MM.1S (cell line): Measurements from ENCODE around the gene BRF1.

Source experiments
- DNase-seq: peaks from one replicate; pipeline ENCODE4 v3.0.0-alpha.2; 2015
- H2AFZ ChIP-seq: fragments of 300-600 bp; sonication (generic); 2 replicates; pipeline ENCODE4 v1.6.0; 2016; ENCODE audit warnings: antibody characterized with exemption, low read length
- H3F3A ChIP-seq: fragments of 300-600 bp; sonication (generic); 2 replicates; pipeline ENCODE4 v1.6.1; 2016; ENCODE audit warnings: mild to moderate bottlenecking, antibody characterized with exemption, low read length, moderate library complexity, mixed read lengths; ENCODE audit not compliant: insufficient read depth
- H3K27ac ChIP-seq: fragments of 300-600 bp; sonication (generic); 2 replicates; pipeline ENCODE4 v1.5.1; 2016; ENCODE audit warnings: mild to moderate bottlenecking, low read length
- H3K27me3 ChIP-seq: fragments of 300-600 bp; sonication (generic); replicated peaks from 2 replicates; pipeline ENCODE4 v1.6.0; 2016; ENCODE audit warnings: low read length; ENCODE audit not compliant: insufficient read depth
- H3K36me3 ChIP-seq: fragments of 300-600 bp; sonication (generic); replicated peaks from 2 replicates; pipeline ENCODE4 v1.6.1; 2016; ENCODE audit warnings: mild to moderate bottlenecking, low read length, mixed read lengths; ENCODE audit not compliant: insufficient read depth
- H3K4me1 ChIP-seq: fragments of 300-600 bp; sonication (generic); 2 replicates; pipeline ENCODE4 v1.6.1; 2016; ENCODE audit warnings: low read length, mixed read lengths
- H3K4me2 ChIP-seq: fragments of 300-600 bp; sonication (generic); 2 replicates; pipeline ENCODE4 v1.6.0; 2016; ENCODE audit warnings: low read depth, low read length
- H3K4me3 ChIP-seq: fragments of 300-600 bp; sonication (generic); 2 replicates; pipeline ENCODE4 v1.5.1; 2016; ENCODE audit warnings: low read length, mixed read lengths
- H3K79me2 ChIP-seq: fragments of 300-600 bp; sonication (generic); 2 replicates; pipeline ENCODE4 v1.6.1; 2016; ENCODE audit warnings: mixed run types, low read length, mixed read lengths
- H3K9ac ChIP-seq: fragments of 300-600 bp; sonication (generic); 2 replicates; pipeline ENCODE4 v1.6.1; 2016; ENCODE audit warnings: low read length, mixed read lengths
- H3K9me2 ChIP-seq: fragments of 300-600 bp; sonication (generic); replicated peaks from 2 replicates; pipeline ENCODE4 v1.6.1; 2016; ENCODE audit warnings: mild to moderate bottlenecking, low read length, mixed read lengths; ENCODE audit not compliant: insufficient read depth
- H3K9me3 ChIP-seq: fragments of 300-600 bp; sonication (generic); replicated peaks from 2 replicates; pipeline ENCODE4 v1.6.1; 2016; ENCODE audit warnings: mild to moderate bottlenecking, low read length, mixed read lengths; ENCODE audit not compliant: insufficient read depth
- H4K20me1 ChIP-seq: fragments of 300-600 bp; sonication (generic); 2 replicates; pipeline ENCODE4 v1.6.1; 2016; ENCODE audit warnings: mild to moderate bottlenecking, low read length, moderate library complexity, mixed read lengths; ENCODE audit not compliant: insufficient read depth
- CTCF ChIP-seq: fragments of 300-600 bp; sonication (generic); IDR thresholded peaks from 2 replicates; pipeline ENCODE4 v1.5.1; 2016; ENCODE audit warnings: antibody characterized with exemption, low read length, mixed read lengths
- EZH2 ChIP-seq: fragments of 300-600 bp; sonication (generic); optimal IDR thresholded peaks from 2 replicates; pipeline ENCODE3; 2017; ENCODE audit warnings: low read depth, mild to moderate bottlenecking, antibody characterized with exemption, low read length, mixed read lengths
- EZH2phosphoT487 ChIP-seq: fragments of 300-600 bp; sonication (generic); IDR thresholded peaks from 2 replicates; pipeline ENCODE4 v1.6.1; 2018; ENCODE audit warnings: antibody characterized with exemption, low read length

The BRF1 gene

DNA sequence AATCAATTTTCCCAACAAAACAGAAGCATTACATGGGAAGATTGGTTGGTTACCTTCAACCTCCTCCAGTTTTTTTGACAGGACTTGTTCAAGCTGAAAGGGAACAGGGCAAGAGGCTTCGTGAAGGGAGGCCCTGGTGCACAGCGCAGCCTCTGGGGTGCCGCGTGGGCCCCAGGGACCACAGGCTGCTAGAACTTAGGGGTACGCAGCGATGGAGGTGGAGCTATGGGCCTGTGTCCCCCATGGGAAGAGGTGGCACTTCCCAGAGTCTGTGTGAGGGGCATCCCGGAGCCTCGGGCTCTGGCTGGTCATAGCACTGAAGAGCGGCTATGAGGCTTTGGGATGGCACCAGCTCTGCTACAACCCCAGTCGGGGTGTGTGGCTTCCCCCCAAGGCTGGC, 74.6 kb downstream of the BRF1 start:
- no peak for DNase-seq
- no peak overlapping the region for H3K4me2 ChIP-seq
- no peaks in the 10 kb centered on the region for H3K4me1 ChIP-seq
- H3K9me3 ChIP-seq = no peaks in the 10 kb centered on the region
- H3K4me3 ChIP-seq = no peak overlapping the region
- no peaks in the 10 kb centered on the region for H3K79me2 ChIP-seq
- no peaks in the 10 kb centered on the region for H3K36me3 ChIP-seq
- H3K9me2 ChIP-seq = no peaks in the 10 kb centered on the region
- H2AFZ ChIP-seq = no peak overlapping the region
- H3K9ac ChIP-seq = no peak overlapping the region
- H3F3A ChIP-seq = no peaks in the 10 kb centered on the region
- H3K27me3 ChIP-seq = no peaks in the 10 kb centered on the region
- no peak for TF ChIP-seq EZH2phosphoT487
- TF ChIP-seq CTCF = no peak
- no peak for TF ChIP-seq EZH2
- no peak overlapping the region for H3K27ac ChIP-seq
- H4K20me1 ChIP-seq = no peaks in the 10 kb centered on the region

DNA sequence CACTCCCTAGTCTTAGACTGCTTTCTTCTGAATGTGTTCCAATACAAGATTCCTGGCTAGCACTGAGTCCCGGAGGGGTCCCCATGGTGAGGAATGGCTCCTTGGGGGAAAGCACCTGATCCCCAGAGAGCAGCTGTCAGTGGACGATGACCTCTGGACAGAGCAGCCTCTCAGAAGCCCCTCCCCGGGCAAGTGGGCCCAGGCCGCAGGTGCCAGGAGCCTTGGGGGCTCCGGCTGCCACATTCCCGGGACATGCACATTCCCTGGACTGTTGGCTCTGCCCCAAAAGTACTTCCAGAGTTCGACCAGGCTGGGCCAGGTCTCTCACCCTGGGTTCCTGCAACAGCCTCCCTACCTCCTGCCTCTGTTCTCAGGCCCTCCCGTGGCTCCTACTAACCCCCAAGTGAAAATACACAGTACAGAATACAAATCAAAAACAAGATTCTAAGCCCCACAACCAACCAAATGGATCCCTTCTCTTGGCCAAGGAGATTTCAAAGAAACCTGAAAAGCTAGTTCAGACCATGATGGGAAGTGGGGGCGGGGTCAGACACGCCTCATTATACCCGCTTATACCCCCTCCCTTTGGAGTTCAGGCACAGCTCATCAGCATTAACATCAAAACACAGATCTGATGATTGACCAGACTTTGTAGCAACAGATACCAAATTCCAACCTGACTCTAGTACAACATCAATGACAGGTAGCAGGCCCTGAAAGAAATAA, 75.8 kb downstream of the BRF1 start:
- Histone ChIP-seq H4K20me1 (no peaks in the 10 kb centered on the region), H3K27ac (no peak overlapping the region), H3F3A (no peaks in the 10 kb centered on the region), H3K9me3 (no peaks in the 10 kb centered on the region), H3K4me2 (no peak overlapping the region), H3K36me3 (no peaks in the 10 kb centered on the region), H2AFZ (no peak overlapping the region), H3K4me1 (no peaks in the 10 kb centered on the region), H3K79me2 (no peaks in the 10 kb centered on the region), H3K4me3 (no peak overlapping the region), H3K9me2 (no peaks in the 10 kb centered on the region), H3K9ac (no peak overlapping the region), H3K27me3 (no peaks in the 10 kb centered on the region)
- no peak for DNase-seq
- no peak for TF ChIP-seq EZH2phosphoT487

DNA sequence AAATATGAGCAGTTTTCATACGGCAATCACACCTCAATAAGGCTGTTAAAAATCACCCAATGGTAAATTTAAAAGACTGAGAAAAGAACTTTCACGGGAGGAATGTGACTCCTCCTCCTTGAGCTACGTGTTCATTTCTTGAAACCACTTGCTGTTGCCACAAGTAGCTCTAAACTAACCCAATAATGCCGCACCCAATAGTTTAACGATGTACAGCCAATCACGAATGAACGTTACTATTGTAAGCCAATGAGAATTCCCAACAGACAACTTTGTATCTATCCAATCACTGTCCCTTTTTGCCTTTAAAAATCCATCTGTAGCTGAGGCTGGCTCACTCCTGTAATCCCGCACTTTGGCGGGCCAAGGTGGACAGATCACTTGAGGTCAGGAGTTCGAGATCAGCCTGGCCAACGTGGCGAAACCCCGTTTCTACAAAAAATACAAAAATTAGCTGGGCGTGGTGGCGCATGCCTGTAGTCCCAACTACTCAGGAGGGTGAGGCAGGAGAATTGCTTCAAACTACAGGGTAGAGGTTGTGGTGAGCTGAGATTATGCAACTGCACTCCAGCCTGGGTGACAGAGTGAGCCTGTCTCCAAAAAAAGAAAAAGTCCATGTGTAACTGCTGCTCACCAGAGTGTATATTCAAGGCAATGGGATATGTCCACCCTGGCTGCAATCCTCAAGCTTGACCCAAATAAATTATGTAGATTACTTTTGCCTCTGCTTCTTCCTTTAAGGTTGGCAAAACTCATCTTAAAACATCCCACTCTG, 76.8 kb downstream of the BRF1 start:
- TF ChIP-seq CTCF (no peak), EZH2 (no peak), EZH2phosphoT487 (no peak)
- no peak for DNase-seq
- H3K27me3 ChIP-seq = no peaks in the 10 kb centered on the region
- no peaks in the 10 kb centered on the region for H3K79me2 ChIP-seq
- no peaks in the 10 kb centered on the region for H4K20me1 ChIP-seq
- H3K4me3 ChIP-seq = no peak overlapping the region
- no peaks in the 10 kb centered on the region for H3K9me2 ChIP-seq
- H3F3A ChIP-seq = no peaks in the 10 kb centered on the region
- H3K4me2 ChIP-seq = no peak overlapping the region
- H3K27ac ChIP-seq = no peak overlapping the region
- H2AFZ ChIP-seq = no peak overlapping the region
- no peaks in the 10 kb centered on the region for H3K9me3 ChIP-seq
- no peaks in the 10 kb centered on the region for H3K4me1 ChIP-seq
- no peak overlapping the region for H3K9ac ChIP-seq
- no peaks in the 10 kb centered on the region for H3K36me3 ChIP-seq

- Histone ChIP-seq H3K4me1 (no peaks in the 10 kb centered on the region), H3K36me3 (no peaks in the 10 kb centered on the region)
These were observed 77.5 kb downstream of the BRF1 start for GRCh38 chr14:105223260-105223659.

More at GRCh38 chr14:105223260-105223659, 77.5 kb downstream of the BRF1 start:
- Histone ChIP-seq H3F3A (no peaks in the 10 kb centered on the region), H4K20me1 (no peaks in the 10 kb centered on the region), H3K4me3 (no peak overlapping the region), H3K27me3 (no peaks in the 10 kb centered on the region), H2AFZ (no peak overlapping the region), H3K27ac (no peak overlapping the region), H3K4me2 (no peak overlapping the region), H3K9me2 (no peaks in the 10 kb centered on the region), H3K9ac (no peak overlapping the region), H3K9me3 (no peaks in the 10 kb centered on the region), H3K79me2 (no peaks in the 10 kb centered on the region)
- TF ChIP-seq CTCF (no peak), EZH2 (no peak), EZH2phosphoT487 (no peak)
- DNase-seq = no peak
